Activated naive CD8-positive, alpha-beta T cell treated with anti-CD3 and anti-CD28 coated beads, Interleukin-2, amount 50 U/mL, for 24 hours (primary cell): Measurements from ENCODE around the gene FAM3B.
"Not testable (repeated sequence)": the region's sequence is repeated elsewhere in the genome, so short reads cannot be mapped to it uniquely, and the experiment has no call there.

Experiments used
- ATAC-seq: fragments of 150-1000 bp; cut with Tn5 transposase; one replicate; pipeline ENCODE4 v1.10.0; 2021
- DNase-seq: peaks from one replicate; pipeline ENCODE4 v3.0.0; 2021
- H3K27ac Mint-ChIP-seq: one replicate; pipeline ENCODE4 v1.8.0; 2021; ENCODE audit warnings: mild to moderate bottlenecking, mixed read lengths
- H3K27me3 Mint-ChIP-seq: one replicate; pipeline ENCODE4 v1.8.0; 2021; ENCODE audit warnings: mixed read lengths
- H3K36me3 Mint-ChIP-seq: one replicate; pipeline ENCODE4 v1.8.0; 2021; ENCODE audit warnings: low read depth, mixed read lengths
- H3K4me1 Mint-ChIP-seq: one replicate; pipeline ENCODE4 v1.8.0; 2021; ENCODE audit warnings: mixed read lengths
- H3K4me3 Mint-ChIP-seq: one replicate; pipeline ENCODE4 v1.8.0; 2021; ENCODE audit warnings: mild to moderate bottlenecking, moderate library complexity, mixed read lengths
- H3K9me3 Mint-ChIP-seq: one replicate; pipeline ENCODE4 v1.8.0; 2021; ENCODE audit warnings: mixed read lengths

The FAM3B gene

DNA sequence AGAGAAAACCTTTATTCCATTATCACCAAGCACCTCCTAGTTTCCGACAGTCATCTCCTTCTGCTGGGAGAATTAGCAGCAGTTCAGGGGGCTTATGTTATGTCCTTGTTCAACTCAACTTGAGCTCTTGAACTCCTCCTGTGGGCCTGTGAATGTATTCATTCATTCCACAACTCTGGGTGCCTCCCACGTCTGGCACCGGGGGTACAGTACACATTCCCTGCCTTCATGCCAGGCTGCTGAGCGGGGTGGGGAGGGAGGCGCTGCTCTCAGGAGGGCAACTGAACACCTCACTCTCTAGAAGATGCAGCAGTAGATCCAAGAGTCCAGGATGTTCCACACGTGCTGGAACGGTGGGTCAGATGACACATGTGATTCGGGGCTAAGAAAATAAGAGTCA is 40.9 kb downstream of the FAM3B start:
- DNase-seq (no peak), ATAC-seq (no peak)
- Mint-ChIP-seq H3K27ac (no peak overlapping the region), H3K4me3 (no peak overlapping the region), H3K9me3 (no peaks in the 10 kb centered on the region), H3K27me3 (no peaks in the 10 kb centered on the region), H3K36me3 (no peaks in the 10 kb centered on the region), H3K4me1 (peaks cover 18% of the 10 kb centered on the region)

DNA sequence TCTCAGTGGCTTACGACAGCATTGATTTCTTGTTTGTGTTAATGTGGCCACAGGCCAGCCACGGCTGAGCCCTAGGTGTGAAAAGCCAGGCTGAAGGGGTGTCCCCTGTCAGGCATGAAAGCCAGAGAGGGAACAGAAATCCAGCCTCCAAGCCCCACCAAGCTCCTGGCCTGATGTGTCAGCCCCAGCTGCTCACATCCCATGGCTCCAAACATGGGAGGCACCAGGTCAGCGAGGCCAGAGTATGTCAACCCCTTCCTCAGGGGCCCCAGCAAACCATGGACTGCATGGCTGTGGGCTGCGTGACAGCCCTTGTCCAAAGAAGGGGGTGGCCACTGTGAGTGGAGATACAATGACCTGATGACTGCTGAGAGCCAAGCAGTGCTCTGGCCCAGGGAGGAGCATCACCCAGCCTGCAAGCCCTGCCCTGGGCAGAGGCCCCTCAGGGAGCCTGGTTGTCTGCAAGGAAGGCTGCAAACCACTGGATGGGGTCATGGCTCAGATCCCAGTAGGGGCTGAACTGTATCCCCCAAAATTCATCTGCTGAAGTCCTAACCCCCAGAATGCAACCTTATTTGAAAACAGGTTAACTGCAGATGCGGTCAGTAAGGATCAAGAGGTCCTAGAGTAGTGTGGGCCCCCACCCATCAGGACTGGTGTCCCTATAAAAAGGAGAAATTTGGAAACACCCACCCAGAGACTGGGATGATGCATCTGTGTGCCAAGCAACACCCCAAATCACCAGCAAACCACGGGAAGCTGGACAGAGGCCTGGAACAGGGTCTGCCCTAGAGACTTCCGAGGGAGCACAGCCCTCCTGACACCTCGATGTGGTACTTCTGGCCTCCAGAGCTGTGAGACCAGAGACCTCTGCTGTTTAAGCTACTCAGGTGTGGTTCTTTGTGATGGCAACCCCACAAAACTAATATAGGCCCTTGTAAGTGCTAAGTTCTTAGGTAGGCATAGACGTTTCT is 41.9 kb downstream of the FAM3B start:
- H3K36me3 Mint-ChIP-seq: no peaks in the 10 kb centered on the region
- ATAC-seq: no peak
- no peak for DNase-seq
- H3K4me3 Mint-ChIP-seq: no peak overlapping the region
- no peak overlapping the region for H3K27ac Mint-ChIP-seq
- H3K9me3 Mint-ChIP-seq: no peaks in the 10 kb centered on the region
- H3K27me3 Mint-ChIP-seq: no peaks in the 10 kb centered on the region
- peaks cover 27% of the 10 kb centered on the region for H3K4me1 Mint-ChIP-seq

DNA sequence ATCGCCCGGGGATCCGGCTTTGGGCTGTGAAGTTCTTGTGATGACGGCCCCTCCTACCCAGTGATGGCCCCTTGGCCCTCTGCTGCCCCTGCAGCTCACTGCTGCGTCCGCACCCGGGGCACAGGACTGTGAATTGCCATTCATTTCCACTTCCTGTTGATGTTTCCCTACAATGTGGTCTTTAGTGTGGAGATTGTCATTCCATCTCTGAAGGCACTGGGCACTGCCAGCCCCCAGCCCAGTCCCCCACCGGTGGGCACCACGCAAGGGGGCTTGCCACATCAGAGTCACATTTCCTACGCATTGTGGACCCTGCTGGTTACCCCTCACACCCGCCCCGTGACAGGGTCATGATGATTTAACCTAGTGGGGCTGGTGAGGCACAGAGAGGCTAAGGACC is 42.7 kb downstream of the FAM3B start:
- DNase-seq: no peak

DNA sequence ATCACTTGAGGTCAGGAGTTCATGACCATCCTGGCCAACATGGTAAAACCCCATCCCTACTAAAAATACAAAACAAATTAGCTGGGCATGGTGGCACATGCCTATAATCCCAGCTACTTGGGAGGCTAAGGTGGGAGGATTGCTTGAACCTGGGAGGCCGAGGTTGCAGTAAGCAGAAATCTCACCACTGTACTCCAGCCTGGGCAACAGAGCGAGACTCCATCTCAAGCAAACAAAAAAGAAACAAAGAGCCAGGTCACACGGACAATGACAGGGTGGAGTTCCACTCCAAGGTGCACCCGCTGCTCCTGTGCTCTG is 43.1 kb downstream of the FAM3B start:
- not testable (repeated sequence) for H3K36me3 Mint-ChIP-seq, H3K27ac Mint-ChIP-seq, H3K4me3 Mint-ChIP-seq, DNase-seq, H3K9me3 Mint-ChIP-seq, ATAC-seq, H3K27me3 Mint-ChIP-seq
- peaks cover 36% of the 10 kb centered on the region for H3K4me1 Mint-ChIP-seq

More for the DNA sequence above, 42.7 kb downstream of the FAM3B start:
- no peaks in the 10 kb centered on the region for H3K9me3 Mint-ChIP-seq
- H3K4me3 Mint-ChIP-seq: no peak overlapping the region
- no peak overlapping the region for H3K27ac Mint-ChIP-seq
- H3K4me1 Mint-ChIP-seq: peaks cover 35% of the 10 kb centered on the region
- H3K27me3 Mint-ChIP-seq: no peaks in the 10 kb centered on the region
- H3K36me3 Mint-ChIP-seq: no peaks in the 10 kb centered on the region
- ATAC-seq: no peak

DNA sequence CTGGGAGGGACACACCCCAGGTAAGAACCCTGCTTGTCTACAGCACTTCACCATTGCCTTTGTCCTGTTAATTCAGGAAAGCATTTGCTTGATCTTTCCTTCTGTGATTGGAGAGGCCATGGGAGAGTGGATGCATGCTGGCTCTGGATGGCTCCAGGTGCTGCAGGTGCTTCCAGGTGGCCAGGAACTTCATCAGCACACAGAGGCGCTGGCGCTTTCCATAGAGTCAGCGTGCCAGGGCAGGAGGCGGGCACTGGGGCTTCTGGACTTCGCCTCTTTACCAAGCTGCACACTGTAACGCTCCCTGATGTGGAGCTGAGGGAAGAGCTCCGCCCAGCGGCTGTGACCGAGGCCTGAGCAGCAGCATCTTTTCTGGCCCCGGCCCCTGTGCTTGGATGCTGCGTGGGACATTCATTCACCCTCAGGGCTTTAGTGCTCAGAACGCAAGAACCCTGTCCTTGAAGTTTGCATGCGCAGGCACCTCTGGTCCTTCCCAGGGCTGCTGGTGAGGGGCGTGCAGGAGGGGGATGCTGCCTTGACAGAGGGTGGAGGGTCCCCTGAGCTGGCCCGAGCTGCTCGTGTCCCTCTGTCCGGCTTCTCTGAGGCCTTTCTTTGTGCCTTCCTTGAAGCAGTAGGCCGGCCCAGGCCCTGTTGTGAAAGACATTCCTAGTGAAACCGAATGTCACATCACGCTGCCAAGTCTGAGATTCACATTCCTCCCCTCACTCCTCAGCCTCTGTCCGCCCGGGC is 43.6 kb downstream of the FAM3B start:
- no peak for ATAC-seq
- no peak for DNase-seq
- H3K9me3 Mint-ChIP-seq: no peaks in the 10 kb centered on the region
- H3K36me3 Mint-ChIP-seq: no peaks in the 10 kb centered on the region
- H3K4me1 Mint-ChIP-seq: peaks cover 42% of the 10 kb centered on the region
- no peak overlapping the region for H3K4me3 Mint-ChIP-seq
- H3K27ac Mint-ChIP-seq: no peak overlapping the region
- H3K27me3 Mint-ChIP-seq: no peaks in the 10 kb centered on the region

DNA sequence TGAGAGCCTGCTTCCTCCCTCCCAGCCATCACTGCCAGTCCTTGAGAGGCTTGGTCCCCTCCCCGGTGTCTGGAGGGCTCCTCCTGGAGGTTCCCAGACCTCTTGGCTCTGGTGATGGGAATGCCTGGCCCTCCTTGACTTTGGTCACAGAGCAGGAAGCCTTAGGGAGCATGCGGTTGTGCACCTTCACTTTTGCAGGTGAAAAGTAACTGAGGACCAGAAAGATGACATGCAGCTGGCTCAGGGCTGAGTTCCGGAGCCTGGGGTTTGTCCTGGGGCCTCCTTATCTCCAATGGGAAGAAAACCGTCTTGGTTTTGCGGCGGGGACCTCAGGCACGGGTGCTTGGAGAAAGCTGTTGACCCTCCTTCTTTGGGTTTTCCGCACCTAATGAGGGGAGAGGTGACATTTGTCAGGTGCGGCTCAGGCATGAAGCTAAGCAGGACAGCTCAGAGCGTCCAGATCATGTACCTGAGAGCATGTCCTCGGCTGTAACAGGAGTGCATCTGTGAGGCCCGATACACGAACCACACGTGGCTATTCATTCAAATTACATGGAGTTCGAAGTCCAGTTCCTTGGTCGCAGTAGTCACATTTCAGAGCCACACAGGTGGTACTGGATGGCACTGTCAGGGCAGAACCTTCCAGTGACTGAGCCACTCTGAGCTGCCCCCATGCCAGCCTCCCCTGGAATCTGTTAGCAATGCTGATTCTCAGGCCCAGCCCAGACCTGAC is 44.6 kb downstream of the FAM3B start:
- no peak for ATAC-seq
- peak overlapping the region; percentile 81 for H3K4me3 Mint-ChIP-seq
- peaks cover 48% of the 10 kb centered on the region for H3K4me1 Mint-ChIP-seq
- no peak for DNase-seq
- no peaks in the 10 kb centered on the region for H3K9me3 Mint-ChIP-seq
- peaks cover 6% of the 10 kb centered on the region for H3K36me3 Mint-ChIP-seq
- H3K27me3 Mint-ChIP-seq: no peaks in the 10 kb centered on the region
- H3K27ac Mint-ChIP-seq: peak overlapping the region; percentile 94

DNA sequence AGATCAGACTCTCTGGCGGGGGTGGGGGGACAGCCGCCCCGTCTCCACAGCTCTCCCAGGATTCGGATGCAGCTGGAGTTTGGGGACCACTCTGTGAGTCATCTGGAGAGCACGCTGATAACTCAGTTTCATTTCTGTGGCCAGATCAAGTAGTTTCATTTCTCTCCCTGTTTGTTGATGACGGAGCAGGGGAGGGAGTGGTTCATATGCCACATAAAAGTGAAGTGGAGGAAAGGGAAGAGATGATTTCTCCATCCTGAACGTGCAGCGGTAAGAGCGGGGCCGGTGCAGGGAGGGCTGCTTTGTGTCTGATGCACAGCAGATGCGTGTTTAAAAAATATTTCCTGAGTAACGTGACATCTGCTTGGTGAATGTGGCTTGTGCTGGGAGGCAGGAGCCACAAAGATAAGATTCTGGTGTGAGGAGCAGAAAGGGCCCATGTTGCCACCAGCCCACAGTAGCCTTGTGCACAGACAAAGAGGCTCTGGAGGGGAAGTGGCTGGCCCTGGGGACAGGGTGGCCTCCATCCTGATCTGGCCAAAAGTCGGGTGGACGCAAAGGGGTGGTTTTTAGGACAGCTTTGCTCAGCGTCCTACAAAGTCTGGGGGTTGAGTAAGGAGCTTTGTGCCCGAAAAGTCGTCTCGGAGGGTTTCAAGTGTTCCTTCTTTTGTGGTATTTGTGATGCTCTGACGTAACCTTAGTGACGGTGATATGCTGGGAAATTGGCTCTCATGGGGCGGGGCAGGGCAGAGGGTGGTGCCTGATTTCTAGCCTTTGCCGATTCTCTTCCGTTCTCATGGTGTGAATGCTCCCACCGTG is 45.4 kb downstream of the FAM3B start, which contains the start of gene MX2:
Gene MX2, plus strand, starts transcription at position 242 of the 819 bp plus-strand sequence. CDS start 14,880 bp downstream, outside the sequence.
- Mint-ChIP-seq H3K27ac (peak within 1 kb of the TSS; percentile 94), H3K4me3 (peak within 1 kb of the TSS; percentile 81), H3K36me3 (peaks cover 6% of the 10 kb centered on the region), H3K4me1 (peaks cover 54% of the 10 kb centered on the region), H3K27me3 (no peaks in the 10 kb centered on the region), H3K9me3 (no peaks in the 10 kb centered on the region)
- ATAC-seq: peak; percentile 87
- DNase-seq: peak; percentile 67

DNA sequence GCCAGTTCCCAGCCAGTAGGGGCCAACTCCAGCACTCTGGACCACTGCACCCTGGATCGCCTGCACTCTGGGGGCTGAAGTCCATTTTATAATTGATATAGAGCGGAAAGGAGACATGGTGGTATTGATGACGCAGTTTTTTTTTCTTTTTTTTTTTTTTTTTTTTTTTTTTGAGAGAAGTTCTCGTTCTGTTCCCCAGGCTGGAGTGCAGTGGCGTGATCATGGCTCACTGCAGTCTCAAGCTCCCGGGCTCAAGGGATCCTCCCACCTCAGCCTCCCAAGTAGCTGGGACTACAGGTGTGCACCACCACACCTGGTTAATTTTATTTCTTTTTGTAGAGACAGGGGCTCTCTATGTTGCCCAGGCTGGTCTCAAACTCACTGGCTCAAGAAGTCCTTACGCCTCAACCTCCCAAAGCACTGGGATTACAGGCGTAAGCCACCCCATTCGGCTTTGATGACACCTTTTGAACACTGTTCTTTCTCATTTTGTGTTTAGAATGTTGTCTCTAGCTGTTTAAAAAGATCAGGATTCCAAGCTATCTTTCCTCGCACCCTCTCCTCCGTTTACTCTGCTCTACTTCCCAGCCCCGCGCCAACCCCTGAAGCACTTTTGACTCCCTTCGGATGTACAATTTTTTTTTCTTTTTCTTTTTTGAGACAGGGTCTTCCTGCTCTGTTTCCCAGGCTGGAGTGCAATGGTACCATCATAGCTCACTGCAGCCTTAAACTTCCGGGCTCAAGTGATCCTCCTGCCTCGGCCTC is 46.2 kb downstream of the FAM3B start:
- peaks cover 60% of the 10 kb centered on the region for H3K4me1 Mint-ChIP-seq
- ATAC-seq: no peak
- H3K9me3 Mint-ChIP-seq: no peaks in the 10 kb centered on the region
- no peaks in the 10 kb centered on the region for H3K27me3 Mint-ChIP-seq
- DNase-seq: no peak
- H3K27ac Mint-ChIP-seq: peak overlapping the region; percentile 94
- peaks cover 6% of the 10 kb centered on the region for H3K36me3 Mint-ChIP-seq
- H3K4me3 Mint-ChIP-seq: peak overlapping the region; percentile 81

DNA sequence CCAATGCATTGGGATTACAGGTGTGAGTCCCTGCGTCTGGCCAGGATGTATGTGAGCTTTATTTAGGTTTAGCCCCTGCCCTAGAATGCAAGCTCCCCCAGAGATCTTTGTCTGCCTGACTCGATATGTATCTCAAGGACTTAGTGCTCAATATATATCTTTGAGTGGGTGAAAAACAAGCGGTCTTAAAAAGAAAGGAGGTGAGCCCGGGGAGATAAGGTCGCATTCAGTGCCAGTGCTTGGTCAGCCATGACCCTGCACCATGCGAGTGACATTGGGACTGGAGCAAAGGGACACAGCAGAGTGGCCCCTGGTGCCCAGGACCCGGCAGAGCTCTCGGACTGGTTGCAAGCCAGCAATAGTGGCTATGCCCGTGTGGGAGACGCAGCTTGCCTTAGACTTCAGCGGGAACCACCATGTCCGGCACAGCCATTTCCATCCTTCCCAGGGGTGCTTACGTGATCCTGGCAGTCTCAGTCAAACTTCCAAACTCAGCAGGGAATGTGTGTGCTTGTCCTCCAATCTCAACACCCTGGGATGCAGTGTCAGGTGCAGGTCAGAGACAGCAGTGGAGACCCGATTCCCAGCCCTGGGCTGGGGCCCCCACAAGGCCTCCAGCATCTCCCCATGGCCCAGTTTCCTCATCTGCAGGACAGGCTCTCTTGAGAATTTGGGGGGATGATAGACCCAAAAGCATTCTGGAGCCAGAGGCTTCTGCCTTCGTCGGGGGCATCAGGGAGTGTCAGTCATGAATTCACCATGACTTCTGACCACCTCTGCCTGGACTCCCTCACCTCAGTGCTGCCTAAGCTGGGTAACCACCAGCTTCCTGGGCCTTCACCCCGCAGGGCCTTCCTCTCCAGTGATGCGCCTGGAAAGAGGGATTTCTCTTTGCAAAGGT is 47.0 kb downstream of the FAM3B start:
- H3K4me1 Mint-ChIP-seq: peaks cover 69% of the 10 kb centered on the region

DNA sequence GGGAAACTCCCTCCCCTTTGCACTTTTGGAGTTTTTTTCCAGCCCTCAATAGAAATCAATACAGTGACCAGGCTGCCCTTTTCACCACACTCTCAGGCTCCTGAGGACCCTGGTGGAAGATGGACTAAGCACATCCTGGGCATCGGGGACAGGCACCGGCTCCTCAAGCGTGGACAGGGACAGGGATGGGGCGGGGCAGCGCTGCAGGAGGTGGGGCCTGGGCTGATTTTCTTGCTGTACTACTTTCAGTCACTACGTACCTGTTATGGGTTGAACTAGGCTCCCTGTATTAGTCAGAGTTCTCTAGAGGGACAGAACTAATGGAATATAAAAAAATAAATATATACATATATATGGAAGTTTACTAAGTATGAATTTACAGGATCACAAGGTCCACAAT is 47.7 kb downstream of the FAM3B start:
- DNase-seq: no peak
- Mint-ChIP-seq H3K27me3 (no peaks in the 10 kb centered on the region), H3K9me3 (no peaks in the 10 kb centered on the region), H3K36me3 (peaks cover 6% of the 10 kb centered on the region), H3K27ac (no peak overlapping the region), H3K4me3 (no peak overlapping the region), H3K4me1 (peaks cover 75% of the 10 kb centered on the region)
- ATAC-seq: no peak

More for the DNA sequence above, 47.0 kb downstream of the FAM3B start:
- no peak for ATAC-seq
- H3K36me3 Mint-ChIP-seq: peaks cover 6% of the 10 kb centered on the region
- H3K4me3 Mint-ChIP-seq: peak overlapping the region; percentile 81
- H3K27me3 Mint-ChIP-seq: no peaks in the 10 kb centered on the region
- no peak for DNase-seq
- H3K27ac Mint-ChIP-seq: peak overlapping the region; percentile 94
- H3K9me3 Mint-ChIP-seq: no peaks in the 10 kb centered on the region

DNA sequence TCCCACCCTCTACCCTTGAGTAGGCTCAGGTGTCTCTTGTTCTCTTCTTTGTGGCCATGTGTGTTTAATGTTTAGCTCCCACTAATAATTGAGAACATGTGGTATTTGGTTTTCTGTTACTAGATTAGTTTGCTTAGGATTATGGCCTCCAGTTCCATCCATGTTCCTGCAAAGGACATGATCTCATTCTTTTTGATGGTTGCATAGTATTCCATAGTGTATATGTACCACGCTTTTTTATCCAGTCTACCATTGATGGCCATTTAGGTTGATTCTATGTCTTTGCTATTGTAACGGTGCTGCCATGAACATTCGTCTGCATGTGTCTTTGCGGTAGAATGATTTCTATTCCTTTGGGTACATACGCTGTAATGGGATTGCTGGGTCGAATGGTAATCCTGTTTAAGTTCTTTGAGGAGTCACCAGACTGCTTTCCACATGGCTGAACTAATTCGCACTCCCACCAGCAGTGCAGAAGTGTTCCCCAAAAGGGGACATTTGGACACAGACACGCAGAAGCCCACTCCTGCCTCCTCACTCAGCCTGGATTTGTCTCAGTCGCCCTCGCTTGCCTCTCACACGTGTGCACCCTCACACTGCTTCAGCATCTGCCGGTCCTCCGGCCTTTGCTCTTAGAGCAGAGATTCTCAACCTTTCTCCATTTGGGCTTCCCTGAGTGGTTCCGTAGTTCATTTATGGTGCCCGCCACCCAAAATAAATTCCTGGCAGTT is 48.9 kb downstream of the FAM3B start:
- H3K4me3 Mint-ChIP-seq: no peak overlapping the region
- peaks cover 85% of the 10 kb centered on the region for H3K4me1 Mint-ChIP-seq

DNA sequence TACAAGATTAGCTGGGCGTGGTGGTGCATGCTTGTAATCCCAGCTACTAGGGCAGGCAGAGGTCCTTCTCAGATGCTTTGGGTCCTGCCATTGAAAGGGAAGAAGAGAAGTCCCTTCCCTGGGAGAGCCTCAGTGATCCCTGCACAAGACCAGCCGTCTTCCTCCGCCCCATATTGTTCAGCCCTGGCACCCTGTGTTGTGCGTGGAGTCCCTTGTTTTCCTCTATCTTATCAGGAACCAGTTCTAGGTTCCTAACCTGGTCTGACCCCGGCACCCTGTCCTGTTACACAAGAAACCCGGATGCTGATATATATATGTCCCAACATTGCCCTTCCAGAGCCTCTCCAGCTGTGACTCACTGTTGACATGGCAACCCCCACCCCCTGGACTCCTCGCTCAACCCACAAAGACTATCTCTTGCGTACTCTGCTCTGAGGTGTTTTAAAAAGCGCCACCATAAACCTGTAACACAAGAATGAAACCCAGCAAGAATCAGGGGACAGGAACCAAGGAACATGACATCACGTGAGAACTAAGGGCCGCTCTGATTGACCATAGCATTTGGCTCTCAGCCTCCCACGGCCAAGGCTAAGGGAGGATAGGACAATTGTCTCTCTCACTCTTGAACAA is 50.0 kb downstream of the FAM3B start:
- no peaks in the 10 kb centered on the region for H3K27me3 Mint-ChIP-seq
- H3K27ac Mint-ChIP-seq: peak overlapping the region; percentile 65
- H3K9me3 Mint-ChIP-seq: no peaks in the 10 kb centered on the region
- H3K4me3 Mint-ChIP-seq: no peak overlapping the region
- DNase-seq (no peak), ATAC-seq (no peak)
- H3K4me1 Mint-ChIP-seq: peaks cover 87% of the 10 kb centered on the region
- peaks cover 6% of the 10 kb centered on the region for H3K36me3 Mint-ChIP-seq

More for the DNA sequence above, 48.9 kb downstream of the FAM3B start:
- no peak for DNase-seq
- H3K27me3 Mint-ChIP-seq: no peaks in the 10 kb centered on the region
- H3K36me3 Mint-ChIP-seq: peaks cover 6% of the 10 kb centered on the region
- no peak overlapping the region for H3K27ac Mint-ChIP-seq
- no peaks in the 10 kb centered on the region for H3K9me3 Mint-ChIP-seq
- ATAC-seq: no peak
